DMS 273 (cell line): ENCODE results near the gene ZNF541.
"Not testable (repeated sequence)": the region's sequence is repeated elsewhere in the genome, so short reads cannot be mapped to it uniquely, and the experiment has no call there.

ENCODE experiments used
- DNase-seq: peaks from one replicate; lab custom pipeline; 2025; ENCODE audit not compliant: unreplicated experiment; lab: John Stamatoyannopoulos, UW

ZNF541 gene

GRCh38 chr19:47599671-47600245 is 26.8 kb upstream of the ZNF541 start:
- DNase-seq, result not testable (repeated sequence)

GRCh38 chr19:47598407-47599349 is 25.7 kb upstream of the ZNF541 start:
- no peak for DNase-seq

GRCh38 chr19:47595944-47596343 is 23.0 kb upstream of the ZNF541 start:
- DNase-seq, result no peak

- DNase-seq, result no peak
These were observed 20.9 kb upstream of the ZNF541 start for GRCh38 chr19:47593860-47594259.

GRCh38 chr19:47589824-47590223 is 16.9 kb upstream of the ZNF541 start:
- DNase-seq, result no peak

- DNase-seq, result no peak
These were observed 14.3 kb upstream of the ZNF541 start for GRCh38 chr19:47587295-47587694.

GRCh38 chr19:47583161-47583560 is 10.2 kb upstream of the ZNF541 start:
- DNase-seq, result not testable (repeated sequence)

GRCh38 chr19:47582320-47582909 is 9.5 kb upstream of the ZNF541 start:
- no peak for DNase-seq

GRCh38 chr19:47581605-47582319 is 8.8 kb upstream of the ZNF541 start:
- DNase-seq, result no peak

GRCh38 chr19:47580397-47580796 is 7.4 kb upstream of the ZNF541 start:
- no peak for DNase-seq

- no peak for DNase-seq
These were observed 313 bp downstream of the ZNF541 start for GRCh38 chr19:47572635-47573034.

GRCh38 chr19:47569331-47569730 is 3.6 kb downstream of the ZNF541 start:
- no peak for DNase-seq

GRCh38 chr19:47564081-47564480 is 8.9 kb downstream of the ZNF541 start:
- no peak for DNase-seq

- DNase-seq, result no peak
These were observed 11.4 kb downstream of the ZNF541 start for GRCh38 chr19:47561440-47562057.

GRCh38 chr19:47560999-47561398 is 11.9 kb downstream of the ZNF541 start:
- no peak for DNase-seq

GRCh38 chr19:47550129-47550528 is 22.8 kb downstream of the ZNF541 start:
- DNase-seq, result no peak

- no peak for DNase-seq
These were observed 23.6 kb downstream of the ZNF541 start for GRCh38 chr19:47549261-47549862.

- no peak for DNase-seq
These were observed 25.7 kb downstream of the ZNF541 start for GRCh38 chr19:47547199-47547598.

- DNase-seq, result no peak
These were observed 27.6 kb downstream of the ZNF541 start for GRCh38 chr19:47545061-47545948.

- DNase-seq, result no peak
These were observed 28.5 kb downstream of the ZNF541 start for GRCh38 chr19:47544476-47544875.
